Right lobe of liver (tissue), 6 donors: Measurements from ENCODE around the gene SHISA8. TPM values are rescaled to one million over a fixed set of nuclear protein-coding genes. Genes with fewer than 3 reads are reported as not detected.
A peak's percentile ranks its signal among the peaks of the same experiment; 100 is the strongest.

Source experiments
- ATAC-seq, 4 donors: fragments of 200-7000 bp; cut with Tn5 transposase; one replicate each; pipeline ENCODE4 v1.9.1; 2020; ENCODE audit warnings: mild to moderate bottlenecking in 4 of 4, moderate library complexity in 4 of 4
- DNase-seq, 3 donors: peaks; one replicate each; pipeline ENCODE4 v3.0.0-alpha.2; 2020
- H3K27ac ChIP-seq, 3 donors: fragments of 200-600 bp; one replicate each; pipeline ENCODE4 v1.8.0; 2022
- H3K27me3 ChIP-seq, 2 donors: fragments of 200-600 bp; one replicate each; pipeline ENCODE4 v1.8.0; 2022
- H3K36me3 ChIP-seq, 4 donors: fragments of 200-600 bp; sonication (generic) in 1 of 4; one replicate each; pipeline versions ENCODE4 v1.5.1 to v1.8.0; 2017 to 2022; ENCODE audit warnings: control low read depth in 1 of 4
- H3K4me1 ChIP-seq, 4 donors: fragments of 200-600 bp; sonication (generic) in 1 of 4; one replicate each; pipeline versions ENCODE4 v1.5.1 to v1.8.0; 2017 to 2022; ENCODE audit warnings: control low read depth in 1 of 4
- H3K4me3 ChIP-seq, 3 donors: fragments of 200-600 bp; one replicate each; pipeline ENCODE4 v1.8.0; 2022
- H3K9me3 ChIP-seq, 4 donors: fragments of 200-600 bp; sonication (generic) in 1 of 4; one replicate each; pipeline versions ENCODE4 v1.5.1 to v1.8.0; 2017 to 2022; ENCODE audit warnings: control low read depth in 1 of 4
- CTCF ChIP-seq, 4 donors: fragments of 200-600 bp in 3 of 4; fragments of 450-650 bp in 1 of 4; IDR thresholded peaks; one replicate each; pipeline versions ENCODE4 v1.5.1 to v1.8.0; 2016 to 2022; ENCODE audit warnings: antibody characterized with exemption in 4 of 4, mild to moderate bottlenecking in 2 of 4
- POLR2A ChIP-seq: fragments of 450-650 bp; IDR thresholded peaks from one replicate; pipeline ENCODE4 v1.6.1; 2017; ENCODE audit warnings: antibody characterized with exemption, mild to moderate bottlenecking
- WGBS: methylation state at CpG from one replicate; pipeline ENCODE4 v1.1.6; 2018; ENCODE audit warnings: low coverage, low lambda C conversion rate; ENCODE audit not compliant: insufficient coverage; ENCODE audit errors: missing lambda C conversion rate; 5-methylcytosine and 5-hydroxymethylcytosine counted together
- intact Hi-C, 2 donors: fragments of 100-400 bp; cut with DNase I; formaldehyde crosslinking; loops; one replicate each; pipeline versions ENCODE4 v1.11.2 to v1.14.1; 2022
- total RNA-seq, 6 experiments: library from RNA; depleted of rRNA in 2 of 6; stranded (reverse); fragments of >200 nt in 2 of 6; fragmentation: NEBNext Ultra II Directional in 3 of 6; extraction: Animal tissue kit (Norgen Biotek cat#: 25700) in 3 of 6; gene quantifications; one replicate each; pipeline versions ENCODE4 v1.1.0 to v1.2.4, GENCODE V29; 2016 to 2023
- donor health status: DM: no; HTN: yes; CAD: no.
- donor health status: DM: no; HTN: no; CAD: no.
- donor health status: DM: no; HTN: no; CAD: no.
- donor health status: DM: no; HTN: yes; CAD: no.
- donor health status: DM: no; HTN: yes; CAD: no.

The SHISA8 gene
- total RNA-seq, 6 experiments from 2014 or later: not detected

GRCh38 chr22:41925783-41926460, 11.0 kb upstream of the SHISA8 start:
- TF ChIP-seq CTCF (IDR thresholded peaks at IDR 0.05) (peak; percentile 72 to 79 (median 73)), POLR2A (no peak)
- peak overlapping the region; percentile 34 to 46 (median 41) for H3K4me3 ChIP-seq
- H3K9me3 ChIP-seq: no peaks in the 10 kb centered on the region
- ATAC-seq: peak; percentile 82 to 93 (median 88)
- no peaks in the 10 kb centered on the region for H3K36me3 ChIP-seq
- intact Hi-C loops: no loop called here
- WGBS: 6% methylated on average over 15 of the region's 48 CpGs
- peaks cover 0 to 9% (median 0%) of the 10 kb centered on the region in 4 donors for H3K4me1 ChIP-seq
- no peak overlapping the region for H3K27ac ChIP-seq
- no peaks in the 10 kb centered on the region for H3K27me3 ChIP-seq
- DNase-seq: peak in 2 of 3 donors; percentile 73

DNA sequence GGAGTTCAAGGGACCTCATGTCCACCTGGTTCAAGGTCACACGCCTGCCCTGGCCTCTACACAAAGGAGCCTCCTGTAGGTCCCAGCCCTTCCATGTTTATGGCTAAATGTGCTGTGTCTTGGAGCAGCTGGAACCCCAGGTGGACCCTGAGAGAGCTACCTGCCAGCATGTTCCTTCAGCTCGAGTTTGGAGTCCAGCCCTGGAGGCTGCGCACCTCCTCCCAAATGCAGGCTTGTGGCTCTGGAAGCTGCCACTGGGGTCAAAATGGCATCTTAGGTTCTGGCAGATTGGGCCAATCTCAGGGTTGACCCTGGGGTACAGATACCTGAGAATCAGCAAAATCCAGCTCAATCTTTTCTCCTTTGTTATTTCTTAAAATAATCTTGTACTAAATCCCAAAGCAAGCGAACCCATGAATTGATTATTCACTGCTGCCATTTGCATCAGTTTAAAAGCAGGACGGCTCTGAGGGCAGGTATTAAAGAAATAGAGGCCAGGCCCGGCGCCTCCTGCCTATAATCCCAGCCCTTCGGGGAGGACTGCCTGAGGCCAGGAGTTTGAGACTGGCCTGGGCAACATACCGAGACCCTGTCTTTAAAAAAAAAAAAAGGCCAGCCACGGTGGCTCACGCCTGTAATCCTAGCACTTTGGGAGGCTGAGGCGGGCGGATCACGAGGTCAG, 8.9 kb upstream of the SHISA8 start:
- no peak for DNase-seq
- H3K4me1 ChIP-seq: peaks cover 0 to 16% (median 0%) of the 10 kb centered on the region in 4 donors
- H3K27me3 ChIP-seq: no peaks in the 10 kb centered on the region
- intact Hi-C loops: no loop called here
- ATAC-seq: no peak
- no peak overlapping the region for H3K27ac ChIP-seq
- H3K9me3 ChIP-seq: no peaks in the 10 kb centered on the region
- H3K4me3 ChIP-seq: no peak overlapping the region
- TF ChIP-seq CTCF (IDR thresholded peaks at IDR 0.05) (no peak), POLR2A (no peak)
- 97% methylated on average over 6 of the region's 14 CpGs for WGBS
- H3K36me3 ChIP-seq: no peaks in the 10 kb centered on the region

DNA sequence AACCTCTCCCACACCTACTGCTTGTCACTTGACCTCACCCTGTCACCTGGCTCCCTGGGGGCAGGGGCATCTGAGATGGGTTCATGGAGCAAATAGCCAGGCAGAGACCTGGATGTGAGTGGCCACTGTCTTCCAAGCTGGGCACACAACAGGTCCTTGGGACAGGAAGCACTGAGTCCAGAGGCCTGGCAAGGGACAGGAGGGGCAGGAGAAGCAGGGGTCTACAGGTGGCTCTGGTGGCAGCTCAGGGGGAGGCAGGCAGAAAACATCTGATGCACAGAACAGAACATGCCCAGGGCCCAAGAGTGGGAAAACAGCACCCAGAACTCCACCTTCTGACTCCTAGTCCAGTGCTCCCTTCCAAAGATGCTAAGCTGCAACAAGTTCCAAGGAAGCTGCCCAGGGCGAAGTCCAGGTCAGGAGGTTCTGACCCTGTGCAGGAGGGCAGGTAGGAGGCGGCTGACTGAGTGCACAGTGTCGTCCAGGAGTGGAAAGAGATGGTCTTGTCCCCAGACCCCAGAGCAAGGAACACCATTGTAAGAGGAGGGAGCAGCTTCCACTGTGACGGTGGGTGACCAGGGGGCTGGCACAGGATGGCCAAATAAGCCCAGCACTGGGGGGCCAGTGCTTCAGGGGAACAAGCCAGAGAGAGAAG, 8.2 kb upstream of the SHISA8 start:
- Histone ChIP-seq H3K4me3 (no peak overlapping the region), H3K9me3 (no peaks in the 10 kb centered on the region), H3K36me3 (no peaks in the 10 kb centered on the region), H3K4me1 (peaks cover 0 to 16% (median 0%) of the 10 kb centered on the region in 4 donors), H3K27me3 (no peaks in the 10 kb centered on the region), H3K27ac (no peak overlapping the region)
- no peak for TF ChIP-seq CTCF (IDR thresholded peaks at IDR 0.05)
- TF ChIP-seq POLR2A: no peak
- 93% methylated on average over 2 of the region's 4 CpGs for WGBS
- DNase-seq: no peak
- intact Hi-C loops: no loop called here
- no peak for ATAC-seq

GRCh38 chr22:41922328-41922727, 7.5 kb upstream of the SHISA8 start:
- intact Hi-C loops: no loop called here
- peaks cover 0 to 16% (median 0%) of the 10 kb centered on the region in 4 donors for H3K4me1 ChIP-seq
- no peaks in the 10 kb centered on the region for H3K36me3 ChIP-seq
- 83% methylated on average over 5 of the region's 5 CpGs for WGBS
- no peak for TF ChIP-seq CTCF (IDR thresholded peaks at IDR 0.05)
- TF ChIP-seq POLR2A: no peak
- H3K27ac ChIP-seq: no peak overlapping the region
- DNase-seq: no peak
- ATAC-seq: no peak
- no peak overlapping the region for H3K4me3 ChIP-seq
- no peaks in the 10 kb centered on the region for H3K9me3 ChIP-seq
- H3K27me3 ChIP-seq: no peaks in the 10 kb centered on the region
